HepG2 (cell line): ENCODE results near the gene LAPTM4A. TPM values are rescaled to one million over a fixed set of nuclear protein-coding genes. Genes with fewer than 3 reads are reported as not detected.
"Not testable (repeated sequence)": the region's sequence is repeated elsewhere in the genome, so short reads cannot be mapped to it uniquely, and the experiment has no call there.

Experiments
- ATAC-seq: fragments of 200-7000 bp; cut with Tn5 transposase; 3 replicates; pipeline ENCODE4 v1.9.1; 2020; ENCODE audit warnings: mild to moderate bottlenecking, moderate library complexity
- BruUV-seq: library from RNA; stranded (reverse); fragments of 400-500 nt; replicated peaks from 2 replicates; lab custom pipeline; 2021; lab: Mats Ljungman, UMichigan
- CTCF ChIA-PET: fragments of 300-600 bp; formaldehyde crosslinking; extraction: SDS; loops from one replicate; lab custom pipeline; 2021; ENCODE audit warnings: low total read pairs, inconsistent platforms, low intra/inter-chr PET ratio; lab: Yijun Ruan, JAX
- POLR2A ChIA-PET: fragments of 350-600 bp; sonication (Branson Sonifier 250); formaldehyde crosslinking; loops from one replicate; lab custom pipeline; 2020; ENCODE audit warnings: antibody characterized with exemption, inconsistent platforms; lab: Yijun Ruan, JAX
- DNase-seq: peaks from one replicate; pipeline ENCODE4 v3.0.0-alpha.2; 2015; ENCODE audit warnings: low spot score
- FAIRE-seq: peaks from 3 replicates; lab custom pipeline; 2011; peaks lifted over from hg19 to GRCh38; lab: Jason Lieb, UNC
- H2AFZ ChIP-seq: one replicate; pipeline ENCODE4 v1.6.1; 2011; ENCODE audit warnings: low read length, inconsistent platforms
- H3K27ac ChIP-seq: fragments of 300-600 bp; 3 replicates; pipeline ENCODE4 v1.8.0; 2011; ENCODE audit warnings: mixed run types, mild to moderate bottlenecking, mixed read lengths, low read length, inconsistent platforms; ENCODE audit not compliant: insufficient read depth; ENCODE audit errors: extremely low read length
- H3K27me3 ChIP-seq, 2 experiments: fragments of 200-600 bp in 1 of 2; 2 replicates in 1 of 2; 3 replicates in 1 of 2; pipeline versions ENCODE4 v1.6.0 to v1.8.0; 2011; ENCODE audit warnings: low read length in 2 of 2, mild to moderate bottlenecking in 2 of 2, moderate library complexity in 2 of 2, inconsistent platforms in 1 of 2; ENCODE audit not compliant: insufficient read depth in 2 of 2, control insufficient read depth in 1 of 2
- H3K36me3 ChIP-seq, 2 experiments: fragments of 200-600 bp in 1 of 2; replicated peaks in 1 of 2; 2 replicates in 1 of 2; 3 replicates in 1 of 2; pipeline versions ENCODE4 v1.5.1 to v1.8.0; 2011; ENCODE audit warnings: low read length in 2 of 2, inconsistent platforms in 1 of 2; ENCODE audit not compliant: insufficient read depth in 2 of 2, control insufficient read depth in 1 of 2
- H3K4me1 ChIP-seq: 2 replicates; pipeline ENCODE4 v1.5.1; 2012; ENCODE audit warnings: low read length, inconsistent platforms; ENCODE audit not compliant: insufficient read depth
- H3K4me2 ChIP-seq: 2 replicates; pipeline ENCODE4 v1.6.0; 2011; ENCODE audit warnings: low read depth, low read length, inconsistent platforms
- H3K4me3 ChIP-seq, 3 experiments: fragments of 200-600 bp in 1 of 3; sonication (generic), shearing (Covaris generic) in 1 of 3; replicated peaks in 1 of 3; 2 replicates each; pipeline ENCODE4 v1.5.1; 2011 to 2016; ENCODE audit warnings: low read length in 3 of 3, inconsistent platforms in 2 of 3, low read depth in 2 of 3, mild to moderate bottlenecking in 2 of 3, control low read depth in 1 of 3, mixed read lengths in 1 of 3; ENCODE audit not compliant: insufficient read depth in 1 of 3
- H3K79me2 ChIP-seq: one replicate; pipeline ENCODE4 v1.6.1; 2011; ENCODE audit warnings: low read length, inconsistent platforms; ENCODE audit not compliant: insufficient read depth
- H3K9ac ChIP-seq: 2 replicates; pipeline ENCODE4 v1.6.0; 2011; ENCODE audit warnings: mild to moderate bottlenecking, low read depth, low read length, inconsistent platforms; ENCODE audit not compliant: insufficient read depth
- H3K9me3 ChIP-seq: 2 replicates; pipeline ENCODE4 v1.5.1; 2012; ENCODE audit warnings: mild to moderate bottlenecking, low read length
- H4K20me1 ChIP-seq: 2 replicates; pipeline ENCODE4 v1.6.0; 2011; ENCODE audit warnings: inconsistent platforms, mild to moderate bottlenecking, low read length, moderate library complexity; ENCODE audit not compliant: insufficient read depth
- FOSL2 ChIP-seq: sonication (generic); formaldehyde crosslinking; IDR thresholded peaks from 2 replicates; pipeline ENCODE4 v1.4.0; 2020; ENCODE audit warnings: missing genetic modification reagents
- SOX13 ChIP-seq, 3 experiments: fragments of 450-650 bp in 1 of 3; sonication (generic) in 1 of 3; formaldehyde crosslinking in 1 of 3; IDR thresholded peaks in 2 of 3; conservative IDR thresholded peaks in 1 of 3; 2 replicates each; pipeline versions ENCODE4 v1.5.0 to v1.6.1; 2016 to 2020; ENCODE audit warnings: antibody characterized with exemption in 1 of 3, mild to moderate bottlenecking in 1 of 3, missing compliant biosample characterization in 1 of 3, missing genetic modification reagents in 1 of 3, moderate library complexity in 1 of 3
- ZNF136 ChIP-seq: sonication (generic); formaldehyde crosslinking; IDR thresholded peaks from 2 replicates; pipeline ENCODE4 v1.8.1; 2022; ENCODE audit warnings: low read depth, mild to moderate bottlenecking, moderate library complexity, missing genetic modification reagents
- WGBS: methylation state at CpG from one replicate; pipeline ENCODE4 v1.1.6; 2017; ENCODE audit warnings: low lambda C conversion rate; 5-methylcytosine and 5-hydroxymethylcytosine counted together
- in situ Hi-C: cut with HindIII; loops from 2 replicates; pipeline ENCODE4 v1.10.0; 2017; ENCODE audit warnings: low pct_unique_long_range_greater_than_20kb; ENCODE audit not compliant: extremely low pct_ligation_motif_present
- intact Hi-C: fragments of 100-400 bp; cut with micrococcal nuclease; formaldehyde crosslinking; loops from one replicate; pipeline ENCODE4 v1.10.0; 2022; ENCODE audit not compliant: unreplicated experiment
- polyA plus RNA-seq, 8 experiments: library from polyadenylated mRNA; depleted of rRNA in 3 of 8; stranded (reverse) in 7 of 8; unstranded in 1 of 8; fragments of >200 nt; fragmentation: Illumina TruSeq in 4 of 8; extraction: Trizol in 4 of 8; gene quantifications; 2 replicates each; pipeline versions ENCODE4 v1.2.1 to v1.2.3, GENCODE V29; 2011 to 2016; ENCODE audit warnings: low read depth in 4 of 8, missing spikeins in 1 of 8, mixed read lengths in 1 of 8; ENCODE audit not compliant: insufficient read depth in 1 of 8
- total RNA-seq, 5 experiments: library from RNA; depleted of rRNA; stranded (reverse); fragments of >200 nt; fragmentation: Illumina TruSeq; extraction: Trizol; gene quantifications; 2 replicates each; pipeline ENCODE4 v1.2.3, GENCODE V29; 2016; ENCODE audit warnings: low read depth in 1 of 5
- TF ChIP-seq, protein P1 (sequence below): sonication (generic); formaldehyde crosslinking; IDR thresholded peaks from 2 replicates; pipeline ENCODE4 v1.4.0; 2020; ENCODE audit warnings: mild to moderate bottlenecking, missing genetic modification reagents, borderline replicate concordance
- TF ChIP-seq, protein P2 (sequence below), 2 experiments: fragments of 450-650 bp in 1 of 2; sonication (generic) in 1 of 2; formaldehyde crosslinking in 1 of 2; IDR thresholded peaks; 2 replicates each; pipeline versions ENCODE4 v1.6.1 to v1.8.0; 2016 to 2022; ENCODE audit warnings: antibody characterized with exemption in 1 of 2, mild to moderate bottlenecking in 1 of 2, missing genetic modification reagents in 1 of 2

Gene LAPTM4A
- total and polyA plus RNA-seq, 2 of the 13 experiments (the other 11 are each of a cell fraction or from before 2014, with no cell fraction given) = 116 to 558 TPM

DNA sequence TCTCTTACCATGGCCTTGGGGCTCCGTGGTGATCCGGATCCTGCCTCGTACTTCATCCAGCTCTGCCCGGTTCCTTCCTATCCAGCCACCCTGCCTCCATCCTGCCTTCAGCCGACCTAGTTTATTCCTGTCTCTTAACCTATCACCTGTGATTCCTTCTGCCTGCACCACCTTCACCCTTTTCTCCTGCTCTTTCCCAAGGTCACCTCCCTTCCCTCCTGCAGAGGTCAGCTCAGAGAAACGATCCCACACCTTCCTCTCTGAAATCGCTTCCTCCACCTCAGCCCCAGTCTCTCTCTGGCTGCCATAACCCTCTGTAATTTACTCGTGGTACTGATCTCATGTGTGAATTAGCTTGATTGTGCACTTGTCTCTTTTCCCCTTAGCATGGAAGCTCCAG lies 23.5 kb upstream of the LAPTM4A start (continued):
- TF ChIP-seq, protein P1, sequence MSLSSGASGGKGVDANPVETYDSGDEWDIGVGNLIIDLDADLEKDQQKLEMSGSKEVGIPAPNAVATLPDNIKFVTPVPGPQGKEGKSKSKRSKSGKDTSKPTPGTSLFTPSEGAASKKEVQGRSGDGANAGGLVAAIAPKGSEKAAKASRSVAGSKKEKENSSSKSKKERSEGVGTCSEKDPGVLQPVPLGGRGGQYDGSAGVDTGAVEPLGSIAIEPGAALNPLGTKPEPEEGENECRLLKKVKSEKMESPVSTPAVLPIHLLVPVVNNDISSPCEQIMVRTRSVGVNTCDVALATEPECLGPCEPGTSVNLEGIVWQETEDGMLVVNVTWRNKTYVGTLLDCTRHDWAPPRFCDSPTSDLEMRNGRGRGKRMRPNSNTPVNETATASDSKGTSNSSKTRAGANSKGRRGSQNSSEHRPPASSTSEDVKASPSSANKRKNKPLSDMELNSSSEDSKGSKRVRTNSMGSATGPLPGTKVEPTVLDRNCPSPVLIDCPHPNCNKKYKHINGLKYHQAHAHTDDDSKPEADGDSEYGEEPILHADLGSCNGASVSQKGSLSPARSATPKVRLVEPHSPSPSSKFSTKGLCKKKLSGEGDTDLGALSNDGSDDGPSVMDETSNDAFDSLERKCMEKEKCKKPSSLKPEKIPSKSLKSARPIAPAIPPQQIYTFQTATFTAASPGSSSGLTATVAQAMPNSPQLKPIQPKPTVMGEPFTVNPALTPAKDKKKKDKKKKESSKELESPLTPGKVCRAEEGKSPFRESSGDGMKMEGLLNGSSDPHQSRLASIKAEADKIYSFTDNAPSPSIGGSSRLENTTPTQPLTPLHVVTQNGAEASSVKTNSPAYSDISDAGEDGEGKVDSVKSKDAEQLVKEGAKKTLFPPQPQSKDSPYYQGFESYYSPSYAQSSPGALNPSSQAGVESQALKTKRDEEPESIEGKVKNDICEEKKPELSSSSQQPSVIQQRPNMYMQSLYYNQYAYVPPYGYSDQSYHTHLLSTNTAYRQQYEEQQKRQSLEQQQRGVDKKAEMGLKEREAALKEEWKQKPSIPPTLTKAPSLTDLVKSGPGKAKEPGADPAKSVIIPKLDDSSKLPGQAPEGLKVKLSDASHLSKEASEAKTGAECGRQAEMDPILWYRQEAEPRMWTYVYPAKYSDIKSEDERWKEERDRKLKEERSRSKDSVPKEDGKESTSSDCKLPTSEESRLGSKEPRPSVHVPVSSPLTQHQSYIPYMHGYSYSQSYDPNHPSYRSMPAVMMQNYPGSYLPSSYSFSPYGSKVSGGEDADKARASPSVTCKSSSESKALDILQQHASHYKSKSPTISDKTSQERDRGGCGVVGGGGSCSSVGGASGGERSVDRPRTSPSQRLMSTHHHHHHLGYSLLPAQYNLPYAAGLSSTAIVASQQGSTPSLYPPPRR (CRISPR knock-in tag) = no peak
- TF ChIP-seq SOX13 (IDR thresholded peaks at IDR 0.05) = no peak
- TF ChIP-seq SOX13 (CRISPR knock-in tag; conservative IDR thresholded peaks at IDR 0.05 in 1 of 2, IDR thresholded peaks at IDR 0.05 in 1 of 2) = 0 out of 4 replicates have a peak, but pooled peaks of 1 of the 2 experiments have one; percentile 2
- TF ChIP-seq ZNF136 (CRISPR knock-in tag) = no peak

DNA sequence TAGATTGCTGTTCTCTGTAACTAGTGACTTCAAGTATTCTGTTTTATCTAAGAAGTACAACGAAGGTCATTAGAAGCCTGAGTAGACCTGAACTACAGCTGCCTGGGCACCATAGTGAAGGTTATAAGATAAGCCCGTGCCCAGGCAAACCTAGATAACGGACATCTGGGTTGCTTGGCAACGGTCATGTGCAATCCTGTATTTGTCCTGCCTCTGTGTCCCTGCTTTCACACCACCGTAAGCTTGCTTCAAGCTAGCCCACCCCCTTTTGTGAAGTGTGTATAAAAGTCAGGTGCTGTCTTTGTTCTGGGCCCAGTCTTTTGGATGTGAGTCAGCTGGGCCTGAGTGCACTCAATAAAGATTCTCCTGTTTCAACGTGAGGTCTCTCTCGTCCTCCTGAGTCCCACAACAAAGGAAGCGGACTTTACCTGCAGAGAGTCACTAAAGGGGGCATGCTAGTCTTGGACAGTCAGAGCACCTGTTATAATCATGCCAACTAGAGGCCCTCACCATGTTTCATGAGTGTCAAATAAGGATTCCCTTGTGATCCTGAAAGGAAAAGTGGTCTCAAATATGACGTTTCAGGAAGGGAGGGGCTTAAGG lies 22.7 kb upstream of the LAPTM4A start:
- whole genome bisulfite sequencing = 23% methylated on average over 8 of the region's 9 CpGs
- H3K79me2 ChIP-seq, DNase-seq, FAIRE-seq, ATAC-seq, H4K20me1 ChIP-seq, H3K36me3 ChIP-seq, H3K9me3 ChIP-seq, H3K27me3 ChIP-seq, BruUV-seq, CTCF ChIA-PET, H3K27ac ChIP-seq, in situ Hi-C loops: not testable (repeated sequence)
- H2AFZ ChIP-seq = peak overlapping the region; percentile 81
- POLR2A ChIA-PET = interaction anchor here (1.1 to 6.4 kb wide), 2 partner anchors 12 to 22 kb away, joined by 4 to 45 read pairs; partner anchors contain the start of gene LAPTM4A
- H3K9ac ChIP-seq = peak overlapping the region; percentile 34; the same call in 1 of the 2 replicates
- peak overlapping the region; percentile 21 to 29 (median 26); a peak in 5 of 6 replicates for H3K4me3 ChIP-seq
- intact Hi-C loops = loop anchor here (2.0 kb wide), 1 partner anchor 19 kb away; no protein-coding TSS in a partner anchor
- peak overlapping the region; percentile 76 for H3K4me2 ChIP-seq
- peaks cover 72% of the 10 kb centered on the region for H3K4me1 ChIP-seq
- 0 out of 2 replicates have a peak, but pooled peaks have one; percentile 15 for TF ChIP-seq FOSL2 (CRISPR knock-in tag)
- TF ChIP-seq, protein P2, sequence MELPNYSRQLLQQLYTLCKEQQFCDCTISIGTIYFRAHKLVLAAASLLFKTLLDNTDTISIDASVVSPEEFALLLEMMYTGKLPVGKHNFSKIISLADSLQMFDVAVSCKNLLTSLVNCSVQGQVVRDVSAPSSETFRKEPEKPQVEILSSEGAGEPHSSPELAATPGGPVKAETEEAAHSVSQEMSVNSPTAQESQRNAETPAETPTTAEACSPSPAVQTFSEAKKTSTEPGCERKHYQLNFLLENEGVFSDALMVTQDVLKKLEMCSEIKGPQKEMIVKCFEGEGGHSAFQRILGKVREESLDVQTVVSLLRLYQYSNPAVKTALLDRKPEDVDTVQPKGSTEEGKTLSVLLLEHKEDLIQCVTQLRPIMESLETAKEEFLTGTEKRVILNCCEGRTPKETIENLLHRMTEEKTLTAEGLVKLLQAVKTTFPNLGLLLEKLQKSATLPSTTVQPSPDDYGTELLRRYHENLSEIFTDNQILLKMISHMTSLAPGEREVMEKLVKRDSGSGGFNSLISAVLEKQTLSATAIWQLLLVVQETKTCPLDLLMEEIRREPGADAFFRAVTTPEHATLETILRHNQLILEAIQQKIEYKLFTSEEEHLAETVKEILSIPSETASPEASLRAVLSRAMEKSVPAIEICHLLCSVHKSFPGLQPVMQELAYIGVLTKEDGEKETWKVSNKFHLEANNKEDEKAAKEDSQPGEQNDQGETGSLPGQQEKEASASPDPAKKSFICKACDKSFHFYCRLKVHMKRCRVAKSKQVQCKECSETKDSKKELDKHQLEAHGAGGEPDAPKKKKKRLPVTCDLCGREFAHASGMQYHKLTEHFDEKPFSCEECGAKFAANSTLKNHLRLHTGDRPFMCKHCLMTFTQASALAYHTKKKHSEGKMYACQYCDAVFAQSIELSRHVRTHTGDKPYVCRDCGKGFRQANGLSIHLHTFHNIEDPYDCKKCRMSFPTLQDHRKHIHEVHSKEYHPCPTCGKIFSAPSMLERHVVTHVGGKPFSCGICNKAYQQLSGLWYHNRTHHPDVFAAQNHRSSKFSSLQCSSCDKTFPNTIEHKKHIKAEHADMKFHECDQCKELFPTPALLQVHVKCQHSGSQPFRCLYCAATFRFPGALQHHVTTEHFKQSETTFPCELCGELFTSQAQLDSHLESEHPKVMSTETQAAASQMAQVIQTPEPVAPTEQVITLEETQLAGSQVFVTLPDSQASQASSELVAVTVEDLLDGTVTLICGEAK (IDR thresholded peaks at IDR 0.05) = peak; percentile 32; the same call in 1 of the 2 replicates
- TF ChIP-seq, protein P2 (CRISPR knock-in tag; IDR thresholded peaks at IDR 0.05) = peak; percentile 95
